HL-60/S4 treated with phorbol 12-myristate 13-acetate at 8.2 ng/mL for 4 days and 3 days (cell line): ENCODE measurements around the gene TYW1.
"Not testable (repeated sequence)": the region's sequence is repeated elsewhere in the genome, so short reads cannot be mapped to it uniquely, and the experiment has no call there.

ENCODE experiments used
- in situ Hi-C: fragments of 300-500 bp; cut with MboI; formaldehyde crosslinking; loops from 2 replicates; pipeline ENCODE4 v1.15.0; 2022; ENCODE audit warnings: low sequenced_read_pairs

Gene TYW1

GRCh38 chr7:67229018-67229417, 232.4 kb downstream of the TYW1 start:
- in situ Hi-C loops: not testable (repeated sequence)

GRCh38 chr7:67230029-67230428, 233.4 kb downstream of the TYW1 start:
- in situ Hi-C loops: not testable (repeated sequence)

- in situ Hi-C loops: not testable (repeated sequence)
These were observed 236.9 kb downstream of the TYW1 start for GRCh38 chr7:67233506-67233905.

- in situ Hi-C loops: not testable (repeated sequence)
These were observed 239.6 kb downstream of the TYW1 start for GRCh38 chr7:67236216-67236615.

- in situ Hi-C loops: not testable (repeated sequence)
These were observed 246.2 kb downstream of the TYW1 start for GRCh38 chr7:67242871-67243270.

- in situ Hi-C loops: not testable (repeated sequence)
These were observed 251.7 kb downstream of the TYW1 start for GRCh38 chr7:67248364-67248763.

GRCh38 chr7:67251986-67252558, 255.4 kb downstream of the TYW1 start:
- in situ Hi-C loops: no loop called here

GRCh38 chr7:67255076-67255475, 258.4 kb downstream of the TYW1 start:
- in situ Hi-C loops: not testable (repeated sequence)

GRCh38 chr7:67257779-67258178, 261.1 kb downstream of the TYW1 start:
- in situ Hi-C loops: not testable (repeated sequence)

- in situ Hi-C loops: not testable (repeated sequence)
These were observed 262.7 kb downstream of the TYW1 start for GRCh38 chr7:67259363-67259762.

GRCh38 chr7:67260166-67260586, 263.5 kb downstream of the TYW1 start:
- in situ Hi-C loops: not testable (repeated sequence)

GRCh38 chr7:67264000-67264399, 267.4 kb downstream of the TYW1 start:
- in situ Hi-C loops: not testable (repeated sequence)

GRCh38 chr7:67266070-67266469, 269.4 kb downstream of the TYW1 start:
- in situ Hi-C loops: not testable (repeated sequence)

GRCh38 chr7:67267914-67268313, 271.3 kb downstream of the TYW1 start:
- in situ Hi-C loops: no loop called here

GRCh38 chr7:67269916-67270315, 273.3 kb downstream of the TYW1 start:
- in situ Hi-C loops: not testable (repeated sequence)
